ENCODE data around the gene GAD2.
A peak's percentile ranks its signal among the peaks of the same experiment; 100 is the strongest.

Gene GAD2

DNA sequence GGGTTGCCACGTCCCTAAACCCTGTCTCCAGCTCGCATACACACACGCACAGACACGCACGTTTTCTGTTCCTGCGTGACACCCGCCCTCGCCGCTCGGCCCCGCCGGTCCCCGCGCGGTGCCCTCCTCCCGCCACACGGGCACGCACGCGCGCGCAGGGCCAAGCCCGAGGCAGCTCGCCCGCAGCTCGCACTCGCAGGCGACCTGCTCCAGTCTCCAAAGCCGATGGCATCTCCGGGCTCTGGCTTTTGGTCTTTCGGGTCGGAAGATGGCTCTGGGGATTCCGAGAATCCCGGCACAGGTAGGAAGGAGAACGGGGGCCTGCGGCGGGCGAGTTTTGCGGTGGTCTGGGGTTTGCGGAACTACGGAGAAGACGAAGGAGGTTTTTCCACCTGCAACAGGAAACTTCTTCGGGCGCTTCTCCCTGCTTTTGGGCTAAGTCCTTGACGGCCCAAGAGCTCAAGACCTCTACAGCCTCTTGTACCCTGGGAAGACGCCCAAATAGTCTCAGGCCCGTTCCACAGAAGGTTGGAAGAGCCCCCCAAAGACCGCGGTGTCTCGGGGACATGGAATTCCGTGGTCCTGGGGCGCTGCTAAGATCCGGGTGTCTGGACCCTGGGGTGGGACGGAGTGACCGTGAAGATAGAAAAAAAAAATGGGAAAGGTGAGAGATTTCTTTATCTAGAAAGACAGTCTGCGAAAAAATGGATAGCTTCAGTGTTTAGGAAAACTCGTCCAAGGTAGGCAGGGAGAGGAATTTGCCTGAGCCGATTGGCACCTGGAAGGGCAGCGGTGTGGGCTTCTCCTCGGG lies at the start of gene GAD2:
TSS of gene GAD2 (plus strand) at position 190 of the 811 bp plus-strand sequence. CDS start at position 226, 36 bp downstream.
- no peak for DNase-seq

DNA sequence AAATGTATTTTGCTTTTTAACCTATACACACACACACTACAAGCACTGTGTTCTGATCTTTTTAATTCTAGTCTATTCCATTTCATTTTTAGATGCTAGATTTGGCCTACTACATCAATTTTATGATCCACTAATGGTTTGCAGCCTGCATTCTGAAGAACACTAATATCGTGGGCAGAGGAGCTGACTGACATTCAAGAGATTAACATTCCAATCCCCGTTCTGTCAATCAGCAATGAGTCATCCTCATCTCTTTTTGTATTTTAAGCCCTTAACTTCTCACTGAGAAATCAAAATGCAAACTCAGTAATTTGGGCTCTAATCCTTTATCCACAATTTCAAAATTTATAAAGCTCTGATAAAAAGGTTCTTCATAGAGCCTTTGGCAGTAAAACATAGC lies 47.1 kb upstream of the GAD2 start:
- no peak for DNase-seq

- DNase-seq: no peak
Observed at GRCh38 chr10:26172131-26172530, 44.4 kb upstream of the GAD2 start.

GRCh38 chr10:26173837-26174236 lies 42.7 kb upstream of the GAD2 start:
- DNase-seq: no peak

- DNase-seq: no peak
Observed at GRCh38 chr10:26177341-26177740, 39.2 kb upstream of the GAD2 start.

DNA sequence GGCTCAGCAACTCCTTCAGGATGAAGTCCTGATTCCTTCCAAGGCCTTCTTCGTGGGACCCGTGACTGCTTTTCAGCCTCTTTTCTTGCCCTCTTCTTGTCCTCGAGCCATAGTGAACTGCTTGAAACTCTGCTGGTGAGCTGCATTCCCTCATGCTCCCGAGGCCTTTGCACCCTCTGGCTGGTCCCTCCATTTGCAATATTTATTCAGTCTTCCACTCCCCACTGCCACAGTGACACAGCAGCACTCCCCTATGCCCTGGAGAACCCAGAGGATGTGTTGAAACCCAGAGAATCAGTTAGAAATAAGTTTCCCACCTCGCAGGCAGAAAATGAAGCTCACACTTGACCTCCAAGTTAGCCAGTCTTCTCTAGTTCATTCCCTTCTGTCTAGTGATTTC lies 22.3 kb upstream of the GAD2 start:
- DNase-seq: no peak

GRCh38 chr10:26197248-26197647 lies 19.3 kb upstream of the GAD2 start:
- no peak for DNase-seq

DNA sequence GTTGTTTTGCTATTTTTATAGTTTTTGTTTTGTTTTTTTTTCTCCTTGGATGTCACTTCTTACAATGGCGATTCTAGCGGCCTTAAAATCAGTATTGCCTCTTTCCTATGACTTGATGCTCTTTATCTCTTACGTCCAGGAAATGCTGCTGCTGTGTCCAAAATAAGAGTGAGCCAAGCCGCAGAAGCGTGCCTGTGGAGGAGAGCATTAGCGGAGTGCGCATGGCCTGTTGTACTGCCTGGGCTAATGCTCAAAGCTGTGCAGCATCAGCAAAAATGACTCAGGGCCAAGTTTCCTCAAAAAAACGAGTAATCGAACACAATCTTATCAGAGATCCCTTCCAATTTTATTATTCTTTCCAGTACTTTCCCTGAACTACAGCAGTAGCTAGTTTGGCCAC lies 18.5 kb upstream of the GAD2 start:
- no peak for DNase-seq

GRCh38 chr10:26199841-26200240 lies 16.7 kb upstream of the GAD2 start:
- no peak for DNase-seq

GRCh38 chr10:26205223-26205622 lies 11.4 kb upstream of the GAD2 start:
- DNase-seq: no peak

- no peak for DNase-seq
Observed at GRCh38 chr10:26211781-26212444, 4.7 kb upstream of the GAD2 start.

GRCh38 chr10:26212511-26212910 lies 4.1 kb upstream of the GAD2 start:
- no peak for DNase-seq

DNA sequence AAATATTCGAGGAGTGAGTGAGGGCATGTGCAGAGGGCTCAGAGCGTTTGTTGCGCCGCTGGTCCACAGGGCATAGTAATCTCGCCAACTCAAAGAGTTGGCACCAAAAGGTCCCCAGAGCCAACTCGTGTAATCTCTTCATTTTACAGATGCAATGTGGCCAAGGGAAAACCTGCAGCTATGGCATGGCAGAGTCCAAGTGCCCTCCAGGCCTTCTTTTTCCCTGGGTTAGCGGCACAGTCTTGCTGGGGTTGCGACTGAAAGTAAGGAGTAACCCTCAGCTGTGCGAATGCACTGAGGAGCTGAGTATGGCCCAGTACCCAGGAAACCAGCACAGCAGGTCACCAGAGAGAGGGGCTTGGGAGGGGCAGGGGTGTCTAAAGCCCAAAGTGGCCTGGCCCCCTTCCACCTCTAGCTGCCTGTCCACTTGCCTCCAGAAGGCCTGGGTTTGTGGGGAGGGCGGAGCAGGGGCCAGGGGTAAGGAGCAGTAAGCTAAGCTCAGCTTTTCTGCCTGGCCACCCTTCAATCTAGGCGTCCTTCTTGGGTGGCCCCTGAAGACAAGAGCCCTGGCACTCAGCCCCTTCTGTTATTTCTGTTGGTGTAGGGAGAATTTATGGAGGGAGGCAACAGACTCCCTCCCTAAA lies 3.3 kb upstream of the GAD2 start:
- no peak for DNase-seq

GRCh38 chr10:26214004-26214403 lies 2.6 kb upstream of the GAD2 start:
- no peak for DNase-seq

DNA sequence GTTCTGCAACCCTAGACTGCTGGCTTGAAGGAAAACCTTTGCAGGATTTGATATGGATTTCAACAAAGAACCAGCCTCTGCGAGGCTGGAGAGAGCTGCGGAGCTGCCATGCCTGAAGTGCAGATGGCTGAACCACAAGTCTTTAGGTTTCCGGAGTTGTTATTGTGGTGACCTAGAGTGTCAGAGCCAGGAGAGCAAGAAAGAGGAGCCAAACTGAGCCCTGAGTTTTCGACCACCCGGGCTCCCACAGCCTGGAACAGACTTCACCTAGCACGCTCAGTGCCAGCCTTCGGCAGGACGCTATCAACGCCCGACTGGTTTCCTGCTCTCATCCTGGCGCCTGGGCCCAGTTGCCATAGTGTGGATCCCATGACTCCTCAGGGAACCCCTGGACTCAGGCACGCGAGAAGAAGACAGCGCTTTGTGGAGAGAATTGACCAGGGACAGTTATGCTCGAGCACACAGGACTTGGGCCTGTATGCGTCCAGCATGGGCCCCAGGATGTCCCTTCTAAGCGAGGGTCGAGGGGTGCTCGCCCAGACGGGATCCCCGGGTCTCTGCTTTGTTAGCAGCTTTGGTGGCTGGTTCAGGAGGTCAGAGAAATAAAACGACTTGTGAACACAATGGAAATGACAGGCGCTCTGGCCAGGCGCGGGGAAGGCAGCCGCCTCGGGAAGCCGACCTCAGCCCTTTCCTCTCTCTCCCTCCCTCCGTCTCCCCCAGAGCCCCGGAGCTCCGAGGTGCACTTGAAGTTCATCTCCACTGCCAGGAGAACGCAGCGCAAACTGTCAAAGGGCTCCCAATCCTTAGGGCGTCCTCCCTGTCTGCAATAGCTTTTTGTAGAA lies 1.8 kb upstream of the GAD2 start:
- DNase-seq: no peak

DNA sequence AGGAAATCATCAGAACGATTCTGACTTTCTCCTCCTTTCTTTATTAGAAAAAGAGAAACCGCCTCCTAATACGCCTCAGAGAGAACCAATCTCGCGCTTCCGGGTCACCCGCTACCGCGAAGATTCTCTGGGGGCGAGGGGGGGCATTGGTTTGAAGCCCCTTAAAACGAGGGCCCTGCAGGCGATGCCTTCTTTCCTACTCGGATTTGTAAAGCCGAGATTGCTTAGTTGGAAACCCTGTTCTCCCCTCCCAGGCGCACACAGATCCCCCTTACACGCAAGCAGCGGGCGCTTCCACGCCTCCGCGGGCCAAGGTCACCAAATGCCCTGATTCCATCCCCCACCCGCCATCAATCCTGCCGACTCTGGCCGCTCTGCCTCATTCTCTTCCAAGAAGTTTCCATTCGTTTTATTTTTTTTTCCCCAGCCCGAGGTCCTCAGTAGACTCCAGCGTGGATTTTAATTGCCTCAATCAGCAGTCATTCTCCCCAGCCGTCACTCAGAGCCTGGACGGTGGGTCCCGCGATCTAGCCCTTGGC lies 1.1 kb upstream of the GAD2 start:
- DNase-seq: no peak

DNA sequence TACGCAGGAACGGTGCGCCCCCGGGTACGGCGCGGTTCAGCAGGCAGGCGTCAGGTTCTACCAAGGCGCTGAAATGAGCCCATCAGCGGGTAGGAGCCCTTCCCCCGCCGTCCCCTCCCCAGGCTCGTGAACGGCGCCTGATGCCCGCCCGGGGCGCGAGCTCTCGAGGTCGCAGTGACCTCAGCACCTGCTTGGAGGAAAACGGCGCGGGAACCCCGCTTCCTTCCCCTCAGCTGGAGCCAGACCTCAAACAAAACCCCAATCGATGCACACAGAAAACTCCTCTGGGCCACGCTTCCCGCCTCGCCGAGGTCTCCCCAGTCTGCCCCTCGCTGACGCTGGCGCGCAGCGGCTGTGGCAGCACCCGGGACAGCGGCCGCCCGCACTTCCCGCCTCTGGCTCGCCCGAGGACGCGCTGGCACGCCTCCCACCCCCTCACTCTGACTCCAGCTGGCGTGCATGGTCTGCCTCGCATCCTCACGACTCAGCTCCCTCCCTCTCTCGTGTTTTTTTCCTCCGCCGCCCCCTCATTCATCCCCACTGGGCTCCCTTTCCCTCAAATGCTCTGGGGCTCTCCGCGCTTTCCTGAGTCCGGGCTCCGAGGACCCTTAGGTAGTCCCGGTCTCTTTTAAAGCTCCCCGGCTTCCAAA lies 514 bp upstream of the GAD2 start:
- peak; percentile 12 for DNase-seq

GRCh38 chr10:26217396-26218086 lies 967 bp downstream of the GAD2 start:
- DNase-seq: no peak

DNA sequence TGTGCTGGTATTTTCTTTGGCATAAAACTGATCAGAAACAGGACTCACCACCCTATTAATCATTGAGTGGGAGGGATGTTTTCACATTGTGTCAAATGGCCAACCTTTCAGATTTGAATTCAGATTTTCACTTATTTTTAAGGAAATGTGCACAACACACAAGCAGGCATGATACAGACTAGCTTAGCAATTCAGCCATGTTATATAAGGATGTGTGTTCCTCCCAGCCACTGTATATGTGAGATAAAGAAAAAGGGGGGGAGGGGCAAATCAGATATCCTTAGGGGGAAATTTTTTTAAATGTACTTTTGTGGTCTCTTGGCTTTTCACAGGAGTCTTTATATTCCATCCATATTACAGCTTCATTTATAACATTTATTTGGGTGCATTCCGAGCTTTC lies 3.1 kb downstream of the GAD2 start:
- DNase-seq: no peak

DNA sequence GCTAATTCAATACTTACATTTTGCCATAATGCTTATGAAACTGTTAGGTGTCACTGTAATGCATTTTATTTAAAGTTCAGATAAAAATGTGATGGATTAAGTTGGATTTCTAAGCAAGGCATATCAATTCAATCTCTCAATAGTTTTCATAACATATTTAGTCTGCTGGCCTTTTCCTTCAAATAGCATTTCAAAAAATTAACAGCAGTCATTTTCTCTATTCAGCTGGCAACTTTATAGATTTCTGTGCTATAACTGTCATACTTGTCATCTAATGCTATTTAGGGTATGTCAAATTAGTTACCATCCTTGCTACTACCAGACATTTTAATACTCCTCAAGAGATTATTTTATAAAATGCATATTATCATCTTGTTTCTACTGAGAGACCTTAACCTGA lies 4.3 kb downstream of the GAD2 start:
- no peak for DNase-seq

- DNase-seq: no peak
Observed at GRCh38 chr10:26221541-26221940, 5.0 kb downstream of the GAD2 start.

DNA sequence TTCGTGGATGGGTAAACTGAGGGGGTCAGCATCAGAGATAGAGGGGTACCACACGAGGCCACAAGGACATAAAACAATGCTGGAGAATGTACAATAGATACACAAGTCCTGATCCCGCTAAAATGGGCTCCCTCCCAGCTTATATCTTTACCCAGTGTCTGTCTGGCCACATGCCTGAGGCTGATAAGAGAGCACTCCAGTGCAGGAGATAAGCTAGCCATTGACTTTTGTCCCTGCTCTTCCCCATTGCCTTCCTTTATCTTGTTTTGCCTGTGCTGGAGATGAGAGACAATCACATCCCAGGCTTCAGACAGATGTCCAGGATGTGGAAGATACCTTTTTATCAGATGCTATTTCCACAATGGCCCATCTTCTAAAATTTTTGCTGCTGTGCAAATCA lies 6.0 kb downstream of the GAD2 start:
- no peak for DNase-seq
